Endothelial cell of hepatic sinusoid (primary cell): ENCODE data around the gene CR1L.
"Not testable (repeated sequence)": the region's sequence is repeated elsewhere in the genome, so short reads cannot be mapped to it uniquely, and the experiment has no call there.

Source experiments
- in situ Hi-C: cut with HindIII; loops from 2 replicates; pipeline ENCODE4 v1.10.0; 2017; ENCODE audit warnings: low sequenced_read_pairs

The CR1L gene

GRCh38 chr1:207744000-207744534 is 99.1 kb downstream of the CR1L start:
- in situ Hi-C loops: no loop called here

GRCh38 chr1:207745285-207745684 is 100.4 kb downstream of the CR1L start:
- in situ Hi-C loops: no loop called here

GRCh38 chr1:207745839-207746767 is 101.2 kb downstream of the CR1L start:
- in situ Hi-C loops: no loop called here

GRCh38 chr1:207747627-207748492 is 102.9 kb downstream of the CR1L start:
- in situ Hi-C loops: no loop called here

GRCh38 chr1:207748737-207749528 is 104.0 kb downstream of the CR1L start:
- in situ Hi-C loops: no loop called here

GRCh38 chr1:207750631-207751305 is 105.8 kb downstream of the CR1L start:
- in situ Hi-C loops: no loop called here

- in situ Hi-C loops: not testable (repeated sequence)
These were observed 106.5 kb downstream of the CR1L start for GRCh38 chr1:207751463-207751789.

- in situ Hi-C loops: no loop called here
These were observed 107.0 kb downstream of the CR1L start, which contains the start of gene CD46 for GRCh38 chr1:207751790-207752455. Gene CD46 (plus strand): TSS chr1:207752054. CDS start chr1:207752213, 159 bp downstream.

GRCh38 chr1:207752456-207752998 is 107.6 kb downstream of the CR1L start:
- in situ Hi-C loops: no loop called here

- in situ Hi-C loops: no loop called here
These were observed 108.7 kb downstream of the CR1L start for GRCh38 chr1:207753611-207754010.

GRCh38 chr1:207754011-207754410 is 109.1 kb downstream of the CR1L start:
- in situ Hi-C loops: no loop called here

- in situ Hi-C loops: no loop called here
These were observed 110.2 kb downstream of the CR1L start for GRCh38 chr1:207754974-207755700.

- in situ Hi-C loops: no loop called here
These were observed 111.1 kb downstream of the CR1L start for GRCh38 chr1:207755846-207756693.

- in situ Hi-C loops: no loop called here
These were observed 117.7 kb downstream of the CR1L start for GRCh38 chr1:207762622-207763021.

- in situ Hi-C loops: no loop called here
These were observed 118.2 kb downstream of the CR1L start for GRCh38 chr1:207763091-207763490.

- in situ Hi-C loops: no loop called here
These were observed 119.0 kb downstream of the CR1L start for GRCh38 chr1:207763972-207764371.

GRCh38 chr1:207766569-207766968 is 121.6 kb downstream of the CR1L start:
- in situ Hi-C loops: no loop called here

GRCh38 chr1:207770514-207770913 is 125.6 kb downstream of the CR1L start:
- in situ Hi-C loops: not testable (repeated sequence)
